ENCODE data around the gene APOO. TPM values are rescaled to one million over a fixed set of nuclear protein-coding genes. Genes with fewer than 3 reads are reported as not detected.

The APOO gene
- total and polyA plus RNA-seq, 4 donors: 5.4 to 18.0 (median 8.8) TPM

DNA sequence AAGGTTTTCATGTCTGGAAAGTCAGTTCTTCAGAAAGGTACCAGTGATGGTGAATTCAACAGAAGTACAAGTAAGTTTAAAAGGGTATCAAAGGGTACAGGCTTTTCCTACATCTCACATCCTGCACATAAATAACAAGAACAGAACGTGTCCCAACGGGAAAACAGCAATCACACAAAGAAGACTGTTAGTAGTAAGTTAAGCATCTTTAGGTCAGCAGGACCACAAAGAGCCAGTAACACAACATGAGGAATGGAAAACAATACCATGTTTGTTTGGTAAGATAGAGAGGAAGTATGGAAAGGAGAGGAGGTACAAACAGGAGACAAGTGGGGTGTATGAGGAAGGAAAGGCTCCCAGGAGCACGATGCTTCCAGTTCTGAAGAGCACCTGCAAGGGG lies 81.5 kb downstream of the APOO start:
- WGBS: 83% methylated on average over 3 of the region's 3 CpGs
- TF ChIP-seq, protein P1, sequence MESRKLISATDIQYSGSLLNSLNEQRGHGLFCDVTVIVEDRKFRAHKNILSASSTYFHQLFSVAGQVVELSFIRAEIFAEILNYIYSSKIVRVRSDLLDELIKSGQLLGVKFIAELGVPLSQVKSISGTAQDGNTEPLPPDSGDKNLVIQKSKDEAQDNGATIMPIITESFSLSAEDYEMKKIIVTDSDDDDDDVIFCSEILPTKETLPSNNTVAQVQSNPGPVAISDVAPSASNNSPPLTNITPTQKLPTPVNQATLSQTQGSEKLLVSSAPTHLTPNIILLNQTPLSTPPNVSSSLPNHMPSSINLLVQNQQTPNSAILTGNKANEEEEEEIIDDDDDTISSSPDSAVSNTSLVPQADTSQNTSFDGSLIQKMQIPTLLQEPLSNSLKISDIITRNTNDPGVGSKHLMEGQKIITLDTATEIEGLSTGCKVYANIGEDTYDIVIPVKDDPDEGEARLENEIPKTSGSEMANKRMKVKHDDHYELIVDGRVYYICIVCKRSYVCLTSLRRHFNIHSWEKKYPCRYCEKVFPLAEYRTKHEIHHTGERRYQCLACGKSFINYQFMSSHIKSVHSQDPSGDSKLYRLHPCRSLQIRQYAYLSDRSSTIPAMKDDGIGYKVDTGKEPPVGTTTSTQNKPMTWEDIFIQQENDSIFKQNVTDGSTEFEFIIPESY (IDR thresholded peaks at IDR 0.05): no peak
- no peak for TF ChIP-seq NR2F2 (IDR thresholded peaks at IDR 0.05)
- no peak for TF ChIP-seq YY1 (IDR thresholded peaks at IDR 0.05)
- no peak for TF ChIP-seq HNF4A (conservative IDR thresholded peaks at IDR 0.05)
- no peak for TF ChIP-seq SP1 (IDR thresholded peaks at IDR 0.05)
- no peak for TF ChIP-seq RAD21 (IDR thresholded peaks at IDR 0.05)
- TF ChIP-seq JUND (IDR thresholded peaks at IDR 0.05): no peak
- TF ChIP-seq RXRA (IDR thresholded peaks at IDR 0.05): no peak
- TF ChIP-seq FOXA1 (IDR thresholded peaks at IDR 0.05): no peak
- TF ChIP-seq REST (IDR thresholded peaks at IDR 0.05): no peak
- TF ChIP-seq ATF3 (IDR thresholded peaks at IDR 0.05): no peak
- TF ChIP-seq, protein P2, sequence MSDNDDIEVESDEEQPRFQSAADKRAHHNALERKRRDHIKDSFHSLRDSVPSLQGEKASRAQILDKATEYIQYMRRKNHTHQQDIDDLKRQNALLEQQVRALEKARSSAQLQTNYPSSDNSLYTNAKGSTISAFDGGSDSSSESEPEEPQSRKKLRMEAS (IDR thresholded peaks at IDR 0.05): no peak
- TF ChIP-seq HNF4G (IDR thresholded peaks at IDR 0.05): no peak
- TF ChIP-seq GABPA (IDR thresholded peaks at IDR 0.05 in 1 of 2, conservative IDR thresholded peaks at IDR 0.05 in 1 of 2): no peak
- no peak for TF ChIP-seq EGR1 (IDR thresholded peaks at IDR 0.05; ENCODE audit: low read depth in 2 of 2)
- no peak for TF ChIP-seq TAF1 (conservative IDR thresholded peaks at IDR 0.05)
- TF ChIP-seq, protein P3, sequence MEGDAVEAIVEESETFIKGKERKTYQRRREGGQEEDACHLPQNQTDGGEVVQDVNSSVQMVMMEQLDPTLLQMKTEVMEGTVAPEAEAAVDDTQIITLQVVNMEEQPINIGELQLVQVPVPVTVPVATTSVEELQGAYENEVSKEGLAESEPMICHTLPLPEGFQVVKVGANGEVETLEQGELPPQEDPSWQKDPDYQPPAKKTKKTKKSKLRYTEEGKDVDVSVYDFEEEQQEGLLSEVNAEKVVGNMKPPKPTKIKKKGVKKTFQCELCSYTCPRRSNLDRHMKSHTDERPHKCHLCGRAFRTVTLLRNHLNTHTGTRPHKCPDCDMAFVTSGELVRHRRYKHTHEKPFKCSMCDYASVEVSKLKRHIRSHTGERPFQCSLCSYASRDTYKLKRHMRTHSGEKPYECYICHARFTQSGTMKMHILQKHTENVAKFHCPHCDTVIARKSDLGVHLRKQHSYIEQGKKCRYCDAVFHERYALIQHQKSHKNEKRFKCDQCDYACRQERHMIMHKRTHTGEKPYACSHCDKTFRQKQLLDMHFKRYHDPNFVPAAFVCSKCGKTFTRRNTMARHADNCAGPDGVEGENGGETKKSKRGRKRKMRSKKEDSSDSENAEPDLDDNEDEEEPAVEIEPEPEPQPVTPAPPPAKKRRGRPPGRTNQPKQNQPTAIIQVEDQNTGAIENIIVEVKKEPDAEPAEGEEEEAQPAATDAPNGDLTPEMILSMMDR (IDR thresholded peaks at IDR 0.05; ENCODE audit: low read depth, low read length, missing input control): no peak
- peaks cover 0 to 3% (median under 1%) of the 10 kb centered on the region in 4 donors for H3K4me1 ChIP-seq (ENCODE audit: control insufficient read depth in 4 of 4, insufficient read depth in 4 of 4, low read length in 3 of 4)
- no peak overlapping the region for H3K4me3 ChIP-seq (ENCODE audit: low read depth in 1 of 3, low read length in 3 of 3)
- H3K9me3 ChIP-seq (ENCODE audit: control insufficient read depth in 4 of 4, low read length in 3 of 4): no peaks in the 10 kb centered on the region
- no peaks in the 10 kb centered on the region for H3K36me3 ChIP-seq (ENCODE audit: control insufficient read depth in 4 of 4, insufficient read depth in 3 of 4, low read depth in 1 of 4, low read length in 3 of 4)
- no peak for DNase-seq (ENCODE audit: low spot score)
- no peak overlapping the region for H3K27ac ChIP-seq (ENCODE audit: low read depth in 1 of 2, low read length in 2 of 2)
- H3K9ac ChIP-seq (ENCODE audit: low read depth in 1 of 2, low read length in 2 of 2): no peak overlapping the region
- peaks cover 0 to 3% (median 0%) of the 10 kb centered on the region in 4 donors for H3K27me3 ChIP-seq (ENCODE audit: control insufficient read depth in 4 of 4, insufficient read depth in 4 of 4, low read length in 3 of 4)
